Ovary (tissue), 9 donors: ENCODE measurements around the gene GABBR2. TPM values are rescaled to one million over a fixed set of nuclear protein-coding genes. Genes with fewer than 3 reads are reported as not detected.

Experiments
- DNase-seq, 5 donors: peaks; one replicate each; pipeline ENCODE4 v3.0.0-alpha.2; 2019 to 2020
- H3K27ac ChIP-seq, 2 donors: fragments of 200-600 bp; one replicate each; pipeline versions ENCODE4 v1.5.1 to v1.8.0; 2019 to 2022
- H3K27me3 ChIP-seq: fragments of 200-600 bp; one replicate; pipeline ENCODE4 v1.8.0; 2022
- H3K36me3 ChIP-seq: fragments of 200-600 bp; sonication (generic); one replicate; pipeline ENCODE4 v1.5.1; 2019
- H3K4me1 ChIP-seq: one replicate; pipeline ENCODE4 v1.8.1; 2013; ENCODE audit warnings: mild to moderate bottlenecking, moderate library complexity; ENCODE audit not compliant: insufficient read depth
- H3K4me3 ChIP-seq: fragments of 200-600 bp; sonication (generic); one replicate; pipeline ENCODE4 v1.5.1; 2017
- H3K9me3 ChIP-seq, 2 donors: fragments of 200-600 bp in 1 of 2; sonication (generic) in 1 of 2; one replicate each; pipeline versions ENCODE4 v1.5.1 to v1.8.1; 2013 to 2019; ENCODE audit warnings: mild to moderate bottlenecking in 1 of 2, moderate library complexity in 1 of 2
- CTCF ChIP-seq, 3 donors: fragments of 450-650 bp in 2 of 3; fragments of 200-600 bp in 1 of 3; IDR thresholded peaks; one replicate each; pipeline versions ENCODE4 v1.5.1 to v1.8.0; 2016 to 2022; ENCODE audit warnings: antibody characterized with exemption in 3 of 3, mild to moderate bottlenecking in 1 of 3
- EP300 ChIP-seq: sonication (generic); formaldehyde crosslinking; IDR thresholded peaks from one replicate; pipeline ENCODE4 v1.6.1; 2017; ENCODE audit warnings: antibody characterized with exemption
- POLR2A ChIP-seq: fragments of 450-650 bp; IDR thresholded peaks from one replicate; pipeline ENCODE4 v1.6.1; 2017; ENCODE audit warnings: antibody characterized with exemption, mild to moderate bottlenecking, moderate library complexity
- WGBS, 3 donors: extraction: QIAGEN DNeasy Blood & Tissue Kit in 1 of 3; methylation state at CpG; one replicate each; pipeline versions ENCODE4 v1.1.5 to v1.1.7; 2013 to 2017; 5-methylcytosine and 5-hydroxymethylcytosine counted together
- intact Hi-C, 4 donors: fragments of 100-400 bp; cut with DNase I; formaldehyde crosslinking; loops; one replicate each; pipeline versions ENCODE4 v1.11.0 to v1.15.1; 2022 to 2023
- polyA plus RNA-seq, 2 donors: library from polyadenylated mRNA; stranded (reverse); fragments of 200-250 nt in 1 of 2; fragments of 350-450 nt in 1 of 2; fragmentation: Illumina TruSeq in 1 of 2; extraction: RNeasy Lipid Tissue Mini Kit (QIAGEN cat#74804) in 1 of 2; gene quantifications; one replicate each; pipeline ENCODE4 v1.2.3, GENCODE V29; 2013 to 2014
- total RNA-seq, 7 donors: library from RNA; depleted of rRNA in 2 of 7; stranded (reverse); fragments of >200 nt in 2 of 7; fragmentation: NEBNext Ultra II Directional in 3 of 7; extraction: Animal tissue kit (Norgen Biotek cat#: 25700) in 3 of 7; gene quantifications; one replicate each; pipeline versions ENCODE4 v1.1.0 to v1.2.4, GENCODE V29; 2016 to 2023
- donor health status: DM: no; HTN: no; CAD: no; lungs with moderate emphysema.
- donor health status: DM: no; HTN: no; CAD: no.
- donor health status: Bipolar disorder and iron deficiency.
- donor health status: DM: yes; HTN: yes; CAD: no.
- donor health status: DM: no; HTN: no; CAD: no.
- donor health status: DM: yes; HTN: yes; CAD: no.

The GABBR2 gene
- total and polyA plus RNA-seq, 9 donors: 0.05 to 0.30 (median 0.22) TPM; not detected in 6

DNA sequence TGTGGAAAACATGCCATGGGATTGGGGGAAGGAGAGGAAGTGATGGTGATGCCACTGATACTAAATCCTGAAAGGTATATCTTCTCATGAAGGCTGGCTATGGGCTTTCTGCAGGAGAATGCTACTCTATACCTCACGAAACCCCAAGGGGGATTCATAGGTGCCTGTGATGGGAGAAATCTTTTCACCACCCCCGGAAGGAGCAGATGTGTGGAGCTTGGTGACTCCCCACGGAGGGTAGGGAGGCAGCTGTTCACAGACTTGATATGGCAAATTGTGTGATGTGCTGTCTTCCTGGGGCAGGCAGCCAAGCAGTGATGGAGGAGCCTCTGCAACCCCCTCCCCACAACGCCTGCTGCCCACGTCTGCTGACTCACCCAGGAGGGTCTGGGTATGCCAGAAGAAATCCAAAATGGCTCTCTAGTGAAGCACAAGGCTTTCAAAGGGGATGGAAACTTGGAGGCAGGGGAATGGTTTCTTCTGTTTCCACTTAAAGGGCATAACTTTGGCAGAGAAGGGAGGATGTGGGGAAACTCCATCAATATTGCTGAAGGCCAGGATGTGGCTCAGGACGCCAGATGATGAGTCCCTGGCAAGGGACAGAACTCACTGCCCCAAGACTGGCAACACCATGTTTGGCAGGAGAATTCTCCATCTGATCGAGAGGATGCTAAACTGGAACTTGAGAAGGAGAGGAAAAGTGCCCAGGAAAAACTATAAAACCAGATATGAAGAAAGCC, 188.3 kb downstream of the GABBR2 start:
- TF ChIP-seq EP300: no peak
- no peak for TF ChIP-seq CTCF (IDR thresholded peaks at IDR 0.05)
- 22 to 43% (median 35%) methylated on average over 7 of the region's 7 CpGs for WGBS, 3 donors
- intact Hi-C loops: no loop called here
- DNase-seq: no peak
- H3K4me1 ChIP-seq: no peaks in the 10 kb centered on the region
- H3K9me3 ChIP-seq: no peaks in the 10 kb centered on the region
- H3K27ac ChIP-seq: no peak overlapping the region
- no peaks in the 10 kb centered on the region for H3K36me3 ChIP-seq
- no peak overlapping the region for H3K4me3 ChIP-seq
- H3K27me3 ChIP-seq: no peaks in the 10 kb centered on the region

- H3K36me3 ChIP-seq: no peaks in the 10 kb centered on the region
- H3K27ac ChIP-seq: no peak overlapping the region
- no peaks in the 10 kb centered on the region for H3K9me3 ChIP-seq
- no peaks in the 10 kb centered on the region for H3K4me1 ChIP-seq
- DNase-seq: no peak
- intact Hi-C loops: no loop called here
- TF ChIP-seq POLR2A (no peak), EP300 (no peak), CTCF (IDR thresholded peaks at IDR 0.05) (no peak)
- H3K27me3 ChIP-seq: no peaks in the 10 kb centered on the region
- no peak overlapping the region for H3K4me3 ChIP-seq
- 54 to 66% (median 57%) methylated on average over 3 of the region's 3 CpGs for WGBS, 3 donors
These were observed 189.1 kb downstream of the GABBR2 start for GRCh38 chr9:98519641-98520040.

DNA sequence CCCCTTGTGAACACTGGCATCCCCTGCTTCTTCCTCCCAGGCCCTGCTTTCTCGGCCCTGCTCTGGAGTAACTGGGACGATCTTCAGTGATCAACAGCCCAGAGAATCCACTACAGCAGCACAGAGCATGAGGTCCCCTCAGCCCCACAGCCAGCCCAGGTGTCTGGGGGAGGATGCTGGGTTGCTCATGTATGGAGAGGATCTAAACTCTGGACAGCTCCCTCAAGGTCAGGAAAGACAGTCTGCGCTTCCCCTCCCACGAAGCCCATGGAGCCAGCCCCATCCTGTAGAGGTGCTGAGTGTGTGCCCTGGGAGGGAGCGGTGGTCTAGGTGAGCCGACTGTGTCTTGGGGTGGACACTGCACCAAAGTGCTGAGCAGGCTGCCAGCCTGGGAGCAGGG, 190.2 kb downstream of the GABBR2 start:
- 13 to 22% (median 18%) methylated on average over 6 of the region's 6 CpGs for WGBS, 3 donors
- DNase-seq: no peak
- intact Hi-C loops: no loop called here
- H3K27me3 ChIP-seq: no peaks in the 10 kb centered on the region
- no peak overlapping the region for H3K4me3 ChIP-seq
- H3K36me3 ChIP-seq: no peaks in the 10 kb centered on the region
- H3K27ac ChIP-seq: no peak overlapping the region
- H3K4me1 ChIP-seq: no peaks in the 10 kb centered on the region
- TF ChIP-seq CTCF (IDR thresholded peaks at IDR 0.05): no peak
- no peak for TF ChIP-seq POLR2A
- no peak for TF ChIP-seq EP300
- no peaks in the 10 kb centered on the region for H3K9me3 ChIP-seq

DNA sequence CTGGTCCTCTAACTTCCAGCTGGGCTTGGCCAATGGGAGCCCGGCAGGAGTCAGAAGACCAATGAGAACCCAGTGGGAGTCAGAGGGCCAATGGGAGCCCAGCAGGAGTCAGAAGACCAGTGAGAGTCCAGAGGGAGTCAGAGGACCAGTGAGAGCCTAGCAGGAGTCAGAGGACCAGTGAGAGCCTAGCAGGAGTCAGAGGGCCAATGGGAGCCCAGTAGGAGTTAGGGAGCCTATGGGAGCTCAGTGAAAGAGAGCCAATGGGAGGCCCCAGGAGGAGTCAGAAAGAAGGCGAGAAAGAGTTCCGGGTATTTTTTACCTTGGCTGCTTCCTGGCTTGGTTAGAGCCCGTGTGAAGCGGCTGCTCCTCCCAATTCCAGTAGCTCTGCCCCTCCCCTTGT, 191.0 kb downstream of the GABBR2 start:
- Histone ChIP-seq H3K4me1 (no peaks in the 10 kb centered on the region), H3K27me3 (no peaks in the 10 kb centered on the region), H3K9me3 (no peaks in the 10 kb centered on the region), H3K27ac (no peak overlapping the region), H3K36me3 (no peaks in the 10 kb centered on the region), H3K4me3 (no peak overlapping the region)
- intact Hi-C loops: no loop called here
- WGBS, 3 donors: 69 to 73% (median 72%) methylated on average over 5 of the region's 5 CpGs
- DNase-seq: no peak
- TF ChIP-seq POLR2A: no peak
- no peak for TF ChIP-seq CTCF (IDR thresholded peaks at IDR 0.05)
- no peak for TF ChIP-seq EP300
